Common myeloid progenitor, CD34-positive (primary cell): ENCODE measurements around the gene SPTBN1.

Experiments used
- CTCF ChIA-PET: fragments of 350-600 bp; sonication (Branson Sonifier 250); formaldehyde crosslinking; loops from one replicate; lab custom pipeline; 2021; ENCODE audit warnings: antibody characterized with exemption; lab: Charles Lee
- POLR2A ChIA-PET: fragments of 350-600 bp; sonication (Branson Sonifier 250); formaldehyde crosslinking; loops from one replicate; lab custom pipeline; 2021; ENCODE audit warnings: antibody characterized with exemption; lab: Charles Lee
- DNase-seq, 3 donors: peaks; one replicate each; pipeline versions ENCODE4 v3.0.0 to v3.0.0-alpha.2; 2013
- H3K27ac ChIP-seq, 2 experiments: 1 replicate in 1 of 2; 2 replicates in 1 of 2; pipeline ENCODE4 v1.7.0; 2013; ENCODE audit warnings: inconsistent platforms in 2 of 2, low read length in 2 of 2, mild to moderate bottlenecking in 2 of 2, low read depth in 1 of 2, moderate library complexity in 1 of 2; ENCODE audit not compliant: severe bottlenecking in 2 of 2, insufficient read depth in 1 of 2, poor library complexity in 1 of 2
- H3K27me3 ChIP-seq, 5 experiments: replicated peaks in 2 of 5; 1 replicate in 3 of 5; 2 replicates in 2 of 5; pipeline versions ENCODE4 v1.6.1 to v1.7.0; 2013; ENCODE audit warnings: low read length in 4 of 5, mild to moderate bottlenecking in 2 of 5, moderate library complexity in 2 of 5, inconsistent platforms in 1 of 5; ENCODE audit not compliant: insufficient read depth in 5 of 5, control insufficient read depth in 4 of 5
- H3K36me3 ChIP-seq, 4 experiments: 1 replicate in 2 of 4; 2 replicates in 2 of 4; pipeline versions ENCODE4 v1.6.1 to v1.7.0; 2013; ENCODE audit warnings: low read length in 3 of 4, control low read depth in 1 of 4, mild to moderate bottlenecking in 1 of 4; ENCODE audit not compliant: control insufficient read depth in 4 of 4, insufficient read depth in 4 of 4
- H3K4me1 ChIP-seq, 4 experiments: 1 replicate in 3 of 4; 2 replicates in 1 of 4; pipeline versions ENCODE4 v1.6.1 to v1.7.1; 2013; ENCODE audit warnings: low read length in 3 of 4, mild to moderate bottlenecking in 3 of 4, control low read depth in 1 of 4, inconsistent platforms in 1 of 4, moderate library complexity in 1 of 4; ENCODE audit not compliant: control insufficient read depth in 4 of 4, insufficient read depth in 4 of 4; ENCODE audit errors: control extremely low read depth in 1 of 4
- H3K4me3 ChIP-seq, 7 experiments: 1 replicate in 4 of 7; 2 replicates in 3 of 7; pipeline versions ENCODE4 v1.5.1 to v1.7.0; 2013; ENCODE audit warnings: mild to moderate bottlenecking in 7 of 7, low read length in 6 of 7, moderate library complexity in 6 of 7, inconsistent platforms in 2 of 7, low read depth in 2 of 7, control low read depth in 1 of 7; ENCODE audit not compliant: insufficient read depth in 4 of 7, control insufficient read depth in 1 of 7; ENCODE audit errors: extremely low read depth in 1 of 7
- H3K9me3 ChIP-seq, 5 experiments: 1 replicate in 4 of 5; 2 replicates in 1 of 5; pipeline versions ENCODE4 v1.6.1 to v1.7.1; 2013; ENCODE audit warnings: low read length in 4 of 5, mild to moderate bottlenecking in 2 of 5, inconsistent platforms in 1 of 5, low read depth in 1 of 5, moderate library complexity in 1 of 5; ENCODE audit not compliant: control insufficient read depth in 4 of 5, insufficient read depth in 2 of 5; ENCODE audit errors: control extremely low read depth in 1 of 5
- WGBS: methylation state at CpG from one replicate; pipeline ENCODE4 v1.1.5; 2013; ENCODE audit not compliant: insufficient coverage; 5-methylcytosine and 5-hydroxymethylcytosine counted together

Gene SPTBN1

GRCh38 chr2:54614819-54615218 lies 158.7 kb downstream of the SPTBN1 start:
- POLR2A ChIA-PET: interaction anchor here (0.6 kb wide), 1 partner anchor 57 kb away, joined by 3 read pairs; no protein-coding TSS in a partner anchor
- Histone ChIP-seq H3K9me3 (no peaks in the 10 kb centered on the region), H3K4me1 (peaks cover 0 to 17% (median 10%) of the 10 kb centered on the region in 4 experiments)

GRCh38 chr2:54615832-54616534 lies 159.9 kb downstream of the SPTBN1 start:
- Histone ChIP-seq H3K27ac (peak overlapping the region in 1 of 2 experiments; percentile 25), H3K27me3 (no peaks in the 10 kb centered on the region), H3K9me3 (no peaks in the 10 kb centered on the region), H3K4me1 (peaks cover 0 to 17% (median 10%) of the 10 kb centered on the region in 4 experiments), H3K36me3 (peaks cover 25 to 76% (median 54%) of the 10 kb centered on the region in 4 experiments), H3K4me3 (no peak overlapping the region)
- ChIA-PET CTCF (interaction anchor here (1.0 to 1.5 kb wide), 8 partner anchors 8 to 509 kb away, joined by 3 to 9 read pairs (median 3); no protein-coding TSS in a partner anchor), POLR2A (no interaction called here)
- no peak for DNase-seq
- 100% methylated on average over 3 of the region's 5 CpGs for WGBS

More at GRCh38 chr2:54614819-54615218, 158.7 kb downstream of the SPTBN1 start:
- no peak for DNase-seq
- Histone ChIP-seq H3K27ac (no peak overlapping the region), H3K27me3 (no peaks in the 10 kb centered on the region), H3K36me3 (peaks cover 22 to 65% (median 45%) of the 10 kb centered on the region in 4 experiments), H3K4me3 (no peak overlapping the region)
- CTCF ChIA-PET: interaction anchor here (1.1 to 2.1 kb wide), 6 partner anchors 9 to 92 kb away, joined by 3 to 13 read pairs (median 3); no protein-coding TSS in a partner anchor

- 100% methylated on average over 3 of the region's 7 CpGs for WGBS
- no peak overlapping the region for H3K4me3 ChIP-seq
- no peak overlapping the region for H3K27ac ChIP-seq
- peaks cover 30 to 85% (median 61%) of the 10 kb centered on the region in 4 experiments for H3K36me3 ChIP-seq
- peaks cover 0 to 17% (median 10%) of the 10 kb centered on the region in 4 experiments for H3K4me1 ChIP-seq
- CTCF ChIA-PET: interaction anchor here (1.0 to 1.5 kb wide), 5 partner anchors 8 to 510 kb away, joined by 3 to 9 read pairs (median 4); no protein-coding TSS in a partner anchor
- no peaks in the 10 kb centered on the region for H3K9me3 ChIP-seq
- H3K27me3 ChIP-seq: no peaks in the 10 kb centered on the region
- DNase-seq: no peak
- POLR2A ChIA-PET: no interaction called here
Measured at GRCh38 chr2:54617409-54617808, 161.3 kb downstream of the SPTBN1 start.

GRCh38 chr2:54618646-54619565 lies 162.8 kb downstream of the SPTBN1 start:
- no peak overlapping the region for H3K27ac ChIP-seq
- POLR2A ChIA-PET: no interaction called here
- WGBS: 100% methylated on average over 3 of the region's 5 CpGs

GRCh38 chr2:54619660-54620231 lies 163.6 kb downstream of the SPTBN1 start:
- POLR2A ChIA-PET: no interaction called here
- peaks cover 0 to 8% (median 5%) of the 10 kb centered on the region in 4 experiments for H3K4me1 ChIP-seq

More at GRCh38 chr2:54618646-54619565, 162.8 kb downstream of the SPTBN1 start:
- H3K36me3 ChIP-seq: peaks cover 37 to 91% (median 58%) of the 10 kb centered on the region in 4 experiments
- no peaks in the 10 kb centered on the region for H3K9me3 ChIP-seq
- peaks cover 0 to 8% (median 6%) of the 10 kb centered on the region in 4 experiments for H3K4me1 ChIP-seq
- no peaks in the 10 kb centered on the region for H3K27me3 ChIP-seq
- no peak for DNase-seq
- CTCF ChIA-PET: interaction anchor here (0.7 to 1.6 kb wide), 5 partner anchors 9 to 97 kb away, joined by 3 to 4 read pairs (median 4); no protein-coding TSS in a partner anchor
- H3K4me3 ChIP-seq: no peak overlapping the region

GRCh38 chr2:54620948-54621347 lies 164.8 kb downstream of the SPTBN1 start:
- DNase-seq: no peak
- 97% methylated on average over 5 of the region's 5 CpGs for WGBS
- Histone ChIP-seq H3K9me3 (no peaks in the 10 kb centered on the region), H3K4me3 (no peak overlapping the region), H3K27me3 (no peaks in the 10 kb centered on the region), H3K4me1 (peaks cover 0 to 8% (median 5%) of the 10 kb centered on the region in 4 experiments), H3K27ac (no peak overlapping the region), H3K36me3 (peaks cover 31 to 94% (median 66%) of the 10 kb centered on the region in 4 experiments)
- POLR2A ChIA-PET: no interaction called here
- CTCF ChIA-PET: interaction anchor here (0.9 to 1.9 kb wide), 4 partner anchors 9 to 514 kb away, joined by 3 to 7 read pairs (median 3); no protein-coding TSS in a partner anchor

More at GRCh38 chr2:54619660-54620231, 163.6 kb downstream of the SPTBN1 start:
- Histone ChIP-seq H3K27ac (no peak overlapping the region), H3K4me3 (no peak overlapping the region), H3K9me3 (no peaks in the 10 kb centered on the region), H3K27me3 (no peaks in the 10 kb centered on the region), H3K36me3 (peaks cover 35 to 93% (median 62%) of the 10 kb centered on the region in 4 experiments)
- no peak for DNase-seq
- CTCF ChIA-PET: interaction anchor here (0.7 to 1.9 kb wide), 3 partner anchors 12 to 97 kb away, joined by 3 to 7 read pairs (median 4); no protein-coding TSS in a partner anchor
- WGBS: 100% methylated on average over 6 of the region's 9 CpGs
